Measurements from ENCODE around the gene TMEM178B.
"Not testable (repeated sequence)": the region's sequence is repeated elsewhere in the genome, so short reads cannot be mapped to it uniquely, and the experiment has no call there.

The TMEM178B gene

GRCh38 chr7:141161550-141162535 lies 88.0 kb downstream of the TMEM178B start:
- TF ChIP-seq, protein P1, sequence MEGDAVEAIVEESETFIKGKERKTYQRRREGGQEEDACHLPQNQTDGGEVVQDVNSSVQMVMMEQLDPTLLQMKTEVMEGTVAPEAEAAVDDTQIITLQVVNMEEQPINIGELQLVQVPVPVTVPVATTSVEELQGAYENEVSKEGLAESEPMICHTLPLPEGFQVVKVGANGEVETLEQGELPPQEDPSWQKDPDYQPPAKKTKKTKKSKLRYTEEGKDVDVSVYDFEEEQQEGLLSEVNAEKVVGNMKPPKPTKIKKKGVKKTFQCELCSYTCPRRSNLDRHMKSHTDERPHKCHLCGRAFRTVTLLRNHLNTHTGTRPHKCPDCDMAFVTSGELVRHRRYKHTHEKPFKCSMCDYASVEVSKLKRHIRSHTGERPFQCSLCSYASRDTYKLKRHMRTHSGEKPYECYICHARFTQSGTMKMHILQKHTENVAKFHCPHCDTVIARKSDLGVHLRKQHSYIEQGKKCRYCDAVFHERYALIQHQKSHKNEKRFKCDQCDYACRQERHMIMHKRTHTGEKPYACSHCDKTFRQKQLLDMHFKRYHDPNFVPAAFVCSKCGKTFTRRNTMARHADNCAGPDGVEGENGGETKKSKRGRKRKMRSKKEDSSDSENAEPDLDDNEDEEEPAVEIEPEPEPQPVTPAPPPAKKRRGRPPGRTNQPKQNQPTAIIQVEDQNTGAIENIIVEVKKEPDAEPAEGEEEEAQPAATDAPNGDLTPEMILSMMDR (IDR thresholded peaks at IDR 0.05), result no peak
- intact Hi-C loops (cut with DNase I; ENCODE audit: low total_unique reads), result no loop called here
- H3K36me3 ChIP-seq, result no peaks in the 10 kb centered on the region
- DNase-seq, result no peak
- no peaks in the 10 kb centered on the region for H3K9me3 ChIP-seq
- no peak overlapping the region for H3K27ac ChIP-seq
- H3K27me3 ChIP-seq, result no peaks in the 10 kb centered on the region
- no peaks in the 10 kb centered on the region for H3K4me1 ChIP-seq
- no peak overlapping the region for H3K4me3 ChIP-seq

DNA sequence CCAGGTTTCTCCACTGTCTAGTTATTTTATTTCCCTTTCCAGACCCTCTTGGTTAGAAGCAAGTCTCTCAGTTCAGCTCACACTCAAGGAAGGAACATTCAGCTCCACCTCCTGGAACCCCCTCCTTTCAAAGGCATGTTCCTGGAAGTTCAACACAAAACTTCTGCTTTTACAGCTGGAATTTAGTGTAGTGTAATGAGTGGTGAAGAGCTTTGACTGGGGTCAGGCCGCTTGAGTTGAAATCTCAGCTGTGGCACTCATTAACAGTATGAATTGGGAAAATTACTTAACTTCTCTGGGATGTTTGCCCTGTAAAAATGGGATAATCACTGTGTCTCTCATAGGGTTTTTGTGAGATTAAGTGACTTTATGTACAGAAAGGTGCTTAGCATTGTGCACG lies 91.7 kb downstream of the TMEM178B start:
- no peak overlapping the region for H3K4me3 ChIP-seq
- TF ChIP-seq, protein P1 (IDR thresholded peaks at IDR 0.05), result no peak
- intact Hi-C loops (cut with DNase I; ENCODE audit: low total_unique reads), result no loop called here

GRCh38 chr7:141166926-141167325 lies 93.1 kb downstream of the TMEM178B start:
- no peaks in the 10 kb centered on the region for H3K9me3 ChIP-seq
- H3K4me1 ChIP-seq, result no peaks in the 10 kb centered on the region
- no peaks in the 10 kb centered on the region for H3K36me3 ChIP-seq
- no peak for DNase-seq
- no peak overlapping the region for H3K4me3 ChIP-seq
- no peaks in the 10 kb centered on the region for H3K27me3 ChIP-seq
- no peak overlapping the region for H3K27ac ChIP-seq
- TF ChIP-seq, protein P1 (IDR thresholded peaks at IDR 0.05), result no peak
- intact Hi-C loops (cut with DNase I; ENCODE audit: low total_unique reads), result no loop called here

More for the DNA sequence above, 91.7 kb downstream of the TMEM178B start:
- Histone ChIP-seq H3K27me3 (no peaks in the 10 kb centered on the region), H3K36me3 (no peaks in the 10 kb centered on the region), H3K4me1 (no peaks in the 10 kb centered on the region), H3K27ac (no peak overlapping the region), H3K9me3 (no peaks in the 10 kb centered on the region)
- no peak for DNase-seq

GRCh38 chr7:141167381-141167964 lies 93.6 kb downstream of the TMEM178B start:
- no peak overlapping the region for H3K4me3 ChIP-seq
- H3K4me1 ChIP-seq, result no peaks in the 10 kb centered on the region
- intact Hi-C loops (cut with DNase I; ENCODE audit: low total_unique reads), result no loop called here
- TF ChIP-seq, protein P1 (IDR thresholded peaks at IDR 0.05), result no peak
- no peaks in the 10 kb centered on the region for H3K36me3 ChIP-seq
- H3K27me3 ChIP-seq, result no peaks in the 10 kb centered on the region
- H3K27ac ChIP-seq, result no peak overlapping the region
- no peaks in the 10 kb centered on the region for H3K9me3 ChIP-seq
- DNase-seq, result no peak

GRCh38 chr7:141169157-141169556 lies 95.3 kb downstream of the TMEM178B start:
- H3K36me3 ChIP-seq; H3K9me3 ChIP-seq; H3K27me3 ChIP-seq; H3K4me3 ChIP-seq; H3K4me1 ChIP-seq; intact Hi-C loops (cut with DNase I; ENCODE audit: low total_unique reads); DNase-seq; H3K27ac ChIP-seq: not testable (repeated sequence)

- H3K4me3 ChIP-seq; H3K9me3 ChIP-seq; H3K27me3 ChIP-seq; H3K36me3 ChIP-seq; H3K4me1 ChIP-seq; DNase-seq; intact Hi-C loops (cut with DNase I; ENCODE audit: low total_unique reads); H3K27ac ChIP-seq: not testable (repeated sequence)
These were observed 101.9 kb downstream of the TMEM178B start for GRCh38 chr7:141175728-141176127.

DNA sequence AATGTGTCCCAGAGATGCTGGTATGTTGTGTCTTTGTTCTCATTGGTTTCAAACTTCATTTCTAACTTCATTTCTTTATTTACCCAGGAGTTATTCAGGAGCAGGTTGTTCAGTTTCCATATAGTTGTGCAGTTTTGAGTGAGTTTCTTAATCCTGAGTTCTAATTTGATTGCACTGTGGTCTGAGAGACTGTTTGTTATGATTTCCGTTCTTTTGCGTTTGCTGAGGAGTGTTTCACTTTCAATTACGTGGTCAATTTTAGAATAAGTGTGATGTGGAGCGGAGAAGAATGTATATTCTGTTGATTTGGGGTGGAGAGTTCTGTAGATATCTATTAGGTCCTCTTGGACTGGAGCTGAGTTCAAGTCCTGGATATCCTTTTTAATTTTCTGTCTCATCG lies 103.3 kb downstream of the TMEM178B start:
- H3K4me1 ChIP-seq; DNase-seq; H3K27ac ChIP-seq; H3K4me3 ChIP-seq; H3K9me3 ChIP-seq; H3K27me3 ChIP-seq; H3K36me3 ChIP-seq; intact Hi-C loops (cut with DNase I; ENCODE audit: low total_unique reads): not testable (repeated sequence)
